ENCODE measurements around the gene SORBS1. TPM values are rescaled to one million over a fixed set of nuclear protein-coding genes. Genes with fewer than 3 reads are reported as not detected.

SORBS1 gene
- total and polyA plus RNA-seq, 4 donors: 33.2 to 71.3 (median 44.1) TPM

GRCh38 chr10:95406651-95407280 is 154.4 kb downstream of the SORBS1 start (continued):
- TF ChIP-seq CTCF (IDR thresholded peaks at IDR 0.05; ENCODE audit: low read depth, low read length, missing input control) (no peak), MAX (IDR thresholded peaks at IDR 0.05) (peak; percentile 84), NR2F2 (IDR thresholded peaks at IDR 0.05) (no peak), HNF4A (conservative IDR thresholded peaks at IDR 0.05) (peak; percentile 83 to 91), ZBTB33 (IDR thresholded peaks at IDR 0.05) (peak; percentile 34), JUND (IDR thresholded peaks at IDR 0.05) (peak; percentile 54 to 66), HNF4G (IDR thresholded peaks at IDR 0.05) (peak; percentile 44)

GRCh38 chr10:95405655-95406054 is 155.5 kb downstream of the SORBS1 start:
- 82% methylated on average over 2 of the region's 2 CpGs for WGBS
- Histone ChIP-seq H3K4me1 (ENCODE audit: control insufficient read depth in 4 of 4, insufficient read depth in 4 of 4, low read length in 3 of 4) (peaks cover 5 to 12% (median 8%) of the 10 kb centered on the region in 4 donors), H3K9me3 (ENCODE audit: control insufficient read depth in 4 of 4, low read length in 3 of 4) (no peaks in the 10 kb centered on the region), H3K4me3 (ENCODE audit: low read depth in 1 of 3, low read length in 3 of 3) (no peak overlapping the region), H3K36me3 (ENCODE audit: control insufficient read depth in 4 of 4, insufficient read depth in 3 of 4, low read depth in 1 of 4, low read length in 3 of 4) (peaks cover 6 to 23% (median 18%) of the 10 kb centered on the region in 4 donors), H3K9ac (ENCODE audit: low read depth in 1 of 2, low read length in 2 of 2) (no peak overlapping the region), H3K27me3 (ENCODE audit: control insufficient read depth in 4 of 4, insufficient read depth in 4 of 4, low read length in 3 of 4) (no peaks in the 10 kb centered on the region), H3K27ac (ENCODE audit: low read depth in 1 of 2, low read length in 2 of 2) (no peak overlapping the region)
- TF ChIP-seq RAD21 (IDR thresholded peaks at IDR 0.05) (no peak), RXRA (IDR thresholded peaks at IDR 0.05) (no peak), ZBTB33 (IDR thresholded peaks at IDR 0.05) (no peak), HNF4G (IDR thresholded peaks at IDR 0.05) (no peak), FOXA2 (IDR thresholded peaks at IDR 0.05) (no peak), CTCF (IDR thresholded peaks at IDR 0.05; ENCODE audit: low read depth, low read length, missing input control) (no peak), JUND (IDR thresholded peaks at IDR 0.05) (no peak), FOXA1 (IDR thresholded peaks at IDR 0.05) (no peak), REST (IDR thresholded peaks at IDR 0.05) (peak; percentile 18), MAX (IDR thresholded peaks at IDR 0.05) (no peak), GABPA (IDR thresholded peaks at IDR 0.05 in 1 of 2, conservative IDR thresholded peaks at IDR 0.05 in 1 of 2) (no peak), TAF1 (conservative IDR thresholded peaks at IDR 0.05) (no peak), NR2F2 (IDR thresholded peaks at IDR 0.05) (peak; percentile 73), SP1 (IDR thresholded peaks at IDR 0.05) (no peak), YY1 (IDR thresholded peaks at IDR 0.05) (no peak), EGR1 (IDR thresholded peaks at IDR 0.05; ENCODE audit: low read depth in 2 of 2) (no peak)
- no peak for DNase-seq (ENCODE audit: low spot score)

Data from liver (tissue), 9 donors.